IPS-15b (cell line): ENCODE results near the gene SYT15.
"Not testable (repeated sequence)": the region's sequence is repeated elsewhere in the genome, so short reads cannot be mapped to it uniquely, and the experiment has no call there.

ENCODE experiments used
- H3K27me3 ChIP-seq: one replicate; pipeline ENCODE4 v1.6.1; 2013; ENCODE audit warnings: low read length; ENCODE audit not compliant: control insufficient read depth, insufficient read depth
- H3K36me3 ChIP-seq: one replicate; pipeline ENCODE4 v1.6.1; 2013; ENCODE audit warnings: low read length; ENCODE audit not compliant: control insufficient read depth, insufficient read depth
- H3K4me1 ChIP-seq: one replicate; pipeline ENCODE4 v1.6.1; 2013; ENCODE audit warnings: mild to moderate bottlenecking, low read length; ENCODE audit not compliant: control insufficient read depth, insufficient read depth
- H3K4me3 ChIP-seq: one replicate; pipeline ENCODE4 v1.5.1; 2013; ENCODE audit warnings: low read depth, low read length
- H3K9ac ChIP-seq: one replicate; pipeline ENCODE4 v1.6.1; 2013; ENCODE audit warnings: low read depth, mild to moderate bottlenecking, low read length
- H3K9me3 ChIP-seq: one replicate; pipeline ENCODE4 v1.6.1; 2013; ENCODE audit warnings: mild to moderate bottlenecking, low read length; ENCODE audit not compliant: control insufficient read depth, insufficient read depth

Gene SYT15

GRCh38 chr10:46617913-46618312 lies 39.0 kb downstream of the SYT15 start:
- H3K9me3 ChIP-seq, H3K4me3 ChIP-seq, H3K36me3 ChIP-seq, H3K4me1 ChIP-seq, H3K9ac ChIP-seq, H3K27me3 ChIP-seq: not testable (repeated sequence)

- H3K27me3 ChIP-seq, H3K9ac ChIP-seq, H3K36me3 ChIP-seq, H3K9me3 ChIP-seq, H3K4me3 ChIP-seq, H3K4me1 ChIP-seq: not testable (repeated sequence)
These were observed 45.1 kb downstream of the SYT15 start for GRCh38 chr10:46623899-46624654.

DNA sequence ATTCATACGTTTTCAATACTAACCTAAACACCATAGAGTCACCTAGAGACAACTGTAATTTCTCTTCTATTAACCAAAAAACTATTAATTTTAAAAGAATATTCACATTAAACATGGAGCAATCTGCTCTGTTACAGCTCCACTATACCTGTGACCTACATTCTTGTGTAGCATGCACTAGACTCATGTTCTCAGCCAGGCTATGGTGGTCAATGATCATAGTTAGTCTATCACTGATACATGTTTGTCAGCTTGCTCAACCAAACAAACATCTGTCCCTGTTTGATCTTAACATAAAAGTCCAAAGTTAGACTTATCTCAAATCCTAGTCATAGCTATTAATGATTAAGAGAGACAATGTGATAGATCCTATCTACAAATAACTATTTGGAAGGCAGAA lies 50.9 kb downstream of the SYT15 start:
- H3K4me1 ChIP-seq, H3K9me3 ChIP-seq, H3K9ac ChIP-seq, H3K36me3 ChIP-seq, H3K4me3 ChIP-seq, H3K27me3 ChIP-seq: not testable (repeated sequence)

DNA sequence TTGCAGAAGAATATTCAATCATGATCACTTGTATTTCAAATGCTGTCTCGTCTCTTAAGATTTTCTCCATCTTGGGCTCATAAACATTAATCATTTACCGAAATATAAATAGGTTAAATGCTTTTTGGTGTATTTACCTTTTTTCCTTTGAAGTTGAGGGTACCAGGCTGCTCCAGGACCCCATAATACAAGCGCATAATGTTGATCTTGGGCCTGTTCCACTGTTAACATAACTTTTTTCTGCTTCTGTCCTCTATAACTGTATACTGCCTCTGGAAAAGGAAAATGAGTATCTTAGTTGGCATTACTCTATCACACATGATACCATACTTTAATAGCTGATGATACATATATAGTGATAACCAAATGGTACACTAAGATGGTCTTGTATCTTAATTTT lies 51.9 kb downstream of the SYT15 start:
- H3K27me3 ChIP-seq, H3K9me3 ChIP-seq, H3K4me1 ChIP-seq, H3K9ac ChIP-seq, H3K36me3 ChIP-seq, H3K4me3 ChIP-seq: not testable (repeated sequence)

DNA sequence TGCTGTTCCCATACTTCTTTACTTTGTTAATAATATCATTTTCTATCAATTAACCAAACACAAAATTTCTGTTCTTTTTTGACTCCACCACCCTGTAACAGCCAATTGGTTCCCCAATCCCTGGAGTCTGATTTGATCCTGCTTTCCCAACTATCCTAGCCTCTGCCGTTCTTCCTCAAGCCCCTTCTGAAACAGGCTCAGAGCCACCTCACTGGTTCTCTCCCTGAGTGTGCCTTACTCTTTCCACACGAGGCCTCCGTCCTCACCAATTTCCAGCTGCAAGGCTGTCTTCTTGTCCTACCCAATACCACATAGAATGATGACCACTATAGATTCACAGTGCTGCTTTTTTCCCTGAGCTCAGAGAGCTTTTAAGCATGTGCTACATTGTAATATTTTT lies 52.8 kb downstream of the SYT15 start:
- not testable (repeated sequence) for H3K36me3 ChIP-seq, H3K9me3 ChIP-seq, H3K4me3 ChIP-seq, H3K9ac ChIP-seq, H3K4me1 ChIP-seq, H3K27me3 ChIP-seq

DNA sequence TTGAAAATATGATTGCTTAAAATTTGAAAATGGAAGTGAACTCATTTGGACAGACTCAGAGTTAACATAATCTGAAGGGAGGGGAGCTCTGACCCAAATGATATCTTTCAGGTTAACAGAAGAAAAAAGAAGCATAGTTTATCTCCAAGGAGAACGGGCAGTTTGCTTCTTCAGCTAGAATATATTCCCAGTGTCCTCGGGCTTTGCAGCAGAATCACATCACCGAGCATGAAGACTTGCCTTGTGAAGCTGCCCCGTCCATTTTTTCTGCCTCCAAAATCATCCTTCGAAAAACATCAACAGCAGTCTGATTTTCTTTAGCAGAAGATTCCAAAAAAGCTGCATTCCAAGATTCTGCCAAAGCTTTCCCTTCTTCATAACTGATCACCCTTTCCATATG lies 55.8 kb downstream of the SYT15 start:
- not testable (repeated sequence) for H3K9me3 ChIP-seq, H3K27me3 ChIP-seq, H3K36me3 ChIP-seq, H3K9ac ChIP-seq, H3K4me3 ChIP-seq, H3K4me1 ChIP-seq

- not testable (repeated sequence) for H3K4me1 ChIP-seq, H3K9me3 ChIP-seq, H3K36me3 ChIP-seq, H3K9ac ChIP-seq, H3K27me3 ChIP-seq, H3K4me3 ChIP-seq
These were observed 56.5 kb downstream of the SYT15 start for GRCh38 chr10:46635364-46635959.

DNA sequence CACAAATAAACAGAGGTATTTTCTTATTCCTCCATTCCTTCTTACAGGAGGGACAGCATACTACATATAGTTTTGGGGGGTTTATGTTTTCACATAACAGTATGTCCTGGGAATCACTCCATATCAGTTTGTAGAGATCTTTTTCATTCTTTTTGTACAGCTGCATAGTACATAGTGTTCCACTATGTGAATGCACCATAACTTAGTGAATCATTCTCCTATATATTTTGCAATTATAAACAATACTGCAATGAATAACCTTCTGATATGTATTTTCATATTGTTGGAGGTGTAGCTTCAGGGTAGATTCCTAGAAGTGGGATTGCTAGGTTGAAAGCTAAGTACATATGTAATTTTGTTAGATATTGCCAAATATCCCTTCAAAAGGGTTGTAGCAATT lies 61.1 kb downstream of the SYT15 start:
- not testable (repeated sequence) for H3K27me3 ChIP-seq, H3K9ac ChIP-seq

More for the DNA sequence above, 61.1 kb downstream of the SYT15 start:
- H3K4me1 ChIP-seq, H3K9me3 ChIP-seq, H3K4me3 ChIP-seq, H3K36me3 ChIP-seq: not testable (repeated sequence)
